Fibroblast of lung (primary cell): ENCODE measurements around the gene CNNM3. TPM values are rescaled to one million over a fixed set of nuclear protein-coding genes. Genes with fewer than 3 reads are reported as not detected.

Experiments
- DNase-seq, 2 donors: peaks; one replicate each; pipeline versions ENCODE4 v3.0.0 to v3.0.0-alpha.2; 2010; ENCODE audit warnings: low read depth in 2 of 2
- H2AFZ ChIP-seq: 2 replicates; pipeline ENCODE4 v1.5.1; 2012; ENCODE audit warnings: low read length, control low read depth, inconsistent platforms
- H3K27ac ChIP-seq: 2 replicates; pipeline ENCODE4 v1.5.1; 2011; ENCODE audit warnings: low read length, control low read depth; ENCODE audit not compliant: insufficient read depth
- H3K27me3 ChIP-seq: 2 replicates; pipeline ENCODE4 v1.5.1; 2011; ENCODE audit warnings: mild to moderate bottlenecking, low read length; ENCODE audit not compliant: control insufficient read depth, insufficient read depth
- H3K36me3 ChIP-seq: 2 replicates; pipeline ENCODE4 v1.5.1; 2011; ENCODE audit warnings: low read length; ENCODE audit not compliant: control insufficient read depth, insufficient read depth
- H3K4me1 ChIP-seq: 2 replicates; pipeline ENCODE4 v1.5.1; 2011; ENCODE audit warnings: low read length; ENCODE audit not compliant: control insufficient read depth, insufficient read depth; ENCODE audit errors: extremely low read depth
- H3K4me2 ChIP-seq: 2 replicates; pipeline ENCODE4 v1.5.1; 2011; ENCODE audit warnings: low read length, control low read depth; ENCODE audit not compliant: insufficient read depth; ENCODE audit errors: extremely low read depth
- H3K4me3 ChIP-seq, 4 experiments: fragments of 200-600 bp in 1 of 4; sonication (generic) in 1 of 4; replicated peaks in 1 of 4; 2 replicates each; pipeline ENCODE4 v1.5.1; 2011 to 2016; ENCODE audit warnings: low read length in 4 of 4, low read depth in 3 of 4, mild to moderate bottlenecking in 3 of 4, control low read depth in 2 of 4, inconsistent platforms in 1 of 4, mixed read lengths in 1 of 4; ENCODE audit not compliant: insufficient read depth in 1 of 4; ENCODE audit errors: control extremely low read depth in 1 of 4
- H3K79me2 ChIP-seq: 2 replicates; pipeline ENCODE4 v1.5.1; 2012; ENCODE audit warnings: mild to moderate bottlenecking, low read length, inconsistent platforms; ENCODE audit not compliant: control insufficient read depth, insufficient read depth
- H3K9ac ChIP-seq: 2 replicates; pipeline ENCODE4 v1.5.1; 2011; ENCODE audit warnings: mild to moderate bottlenecking, low read length, control low read depth; ENCODE audit not compliant: insufficient read depth
- H3K9me3 ChIP-seq: 2 replicates; pipeline ENCODE4 v1.5.1; 2012; ENCODE audit warnings: low read depth, low read length; ENCODE audit not compliant: control insufficient read depth, insufficient read depth
- H4K20me1 ChIP-seq: 2 replicates; pipeline ENCODE4 v1.5.1; 2011; ENCODE audit warnings: low read length; ENCODE audit not compliant: control insufficient read depth, insufficient read depth; ENCODE audit errors: extremely low read depth
- CTCF ChIP-seq, 2 donors: IDR thresholded peaks in 1 of 2; conservative IDR thresholded peaks in 1 of 2; 1 replicate in 1 of 2; 2 replicates in 1 of 2; pipeline ENCODE4 v1.5.1; 2011 to 2012; ENCODE audit warnings: low read length in 2 of 2, control low read depth in 1 of 2, inconsistent platforms in 1 of 2, low read depth in 1 of 2, mild to moderate bottlenecking in 1 of 2
- EZH2 ChIP-seq: IDR thresholded peaks from 2 replicates; pipeline ENCODE4 v1.5.1; 2012; ENCODE audit warnings: low read length, control low read depth, mild to moderate bottlenecking; ENCODE audit errors: missing control alignments
- polyA plus RNA-seq, 2 donors: library from polyadenylated mRNA; depleted of rRNA in 1 of 2; stranded (reverse) in 1 of 2; unstranded in 1 of 2; fragments of >200 nt; gene quantifications; 2 replicates each; pipeline ENCODE4 v1.2.1, GENCODE V29; 2011 to 2012; ENCODE audit warnings: missing spikeins in 1 of 2
- total RNA-seq: library from RNA; depleted of rRNA; stranded (reverse); fragments of >200 nt; gene quantifications from 2 replicates; pipeline ENCODE4 v1.2.1, GENCODE V29; 2014

CNNM3 gene
- total and polyA plus RNA-seq, 2 donors (not counting 1 experiment from before 2014, with no cell fraction given) = 4.3 to 9.9 TPM

GRCh38 chr2:96799623-96799935, 16.5 kb upstream of the CNNM3 start:
- Histone ChIP-seq H4K20me1 (no peaks in the 10 kb centered on the region), H3K9me3 (no peaks in the 10 kb centered on the region), H3K27me3 (no peaks in the 10 kb centered on the region)

GRCh38 chr2:96800061-96801004, 15.7 kb upstream of the CNNM3 start:
- Histone ChIP-seq H3K27me3 (no peaks in the 10 kb centered on the region), H3K4me3 (no peak overlapping the region), H4K20me1 (no peaks in the 10 kb centered on the region), H2AFZ (peak overlapping the region; percentile 39), H3K9ac (no peak overlapping the region), H3K9me3 (no peaks in the 10 kb centered on the region), H3K4me1 (no peaks in the 10 kb centered on the region), H3K79me2 (no peaks in the 10 kb centered on the region), H3K27ac (no peak overlapping the region), H3K4me2 (no peak overlapping the region), H3K36me3 (peaks cover 2% of the 10 kb centered on the region)
- TF ChIP-seq EZH2 (no peak), CTCF (conservative IDR thresholded peaks at IDR 0.05 in 1 of 2, IDR thresholded peaks at IDR 0.05 in 1 of 2; ENCODE audit: low read depth in 1 of 2, low read length in 2 of 2) (no peak)
- no peak for DNase-seq

More at GRCh38 chr2:96799623-96799935, 16.5 kb upstream of the CNNM3 start:
- H3K4me1 ChIP-seq = no peaks in the 10 kb centered on the region
- no peak for DNase-seq
- H3K4me3 ChIP-seq = no peak overlapping the region
- H3K4me2 ChIP-seq = no peak overlapping the region
- H3K9ac ChIP-seq = no peak overlapping the region
- TF ChIP-seq EZH2 (no peak), CTCF (conservative IDR thresholded peaks at IDR 0.05 in 1 of 2, IDR thresholded peaks at IDR 0.05 in 1 of 2; ENCODE audit: low read depth in 1 of 2, low read length in 2 of 2) (no peak)
- peaks cover 2% of the 10 kb centered on the region for H3K36me3 ChIP-seq
- H2AFZ ChIP-seq = no peak overlapping the region
- no peak overlapping the region for H3K27ac ChIP-seq
- no peaks in the 10 kb centered on the region for H3K79me2 ChIP-seq

- H3K9ac ChIP-seq = no peak overlapping the region
- H2AFZ ChIP-seq = peak overlapping the region; percentile 39
- no peaks in the 10 kb centered on the region for H3K4me1 ChIP-seq
- H3K9me3 ChIP-seq = no peaks in the 10 kb centered on the region
- H4K20me1 ChIP-seq = no peaks in the 10 kb centered on the region
- H3K4me2 ChIP-seq = no peak overlapping the region
- H3K4me3 ChIP-seq = no peak overlapping the region
- no peak overlapping the region for H3K27ac ChIP-seq
- H3K36me3 ChIP-seq = peaks cover 2% of the 10 kb centered on the region
- no peaks in the 10 kb centered on the region for H3K27me3 ChIP-seq
- peak; percentile 44 to 52 for DNase-seq
- TF ChIP-seq CTCF (conservative IDR thresholded peaks at IDR 0.05 in 1 of 2, IDR thresholded peaks at IDR 0.05 in 1 of 2; ENCODE audit: low read depth in 1 of 2, low read length in 2 of 2) (peak; percentile 73 to 80), EZH2 (no peak)
- H3K79me2 ChIP-seq = no peaks in the 10 kb centered on the region
Measured at GRCh38 chr2:96801005-96801785, 14.9 kb upstream of the CNNM3 start.
